H1 (cell line): ENCODE results near the gene IL18R1. TPM values are rescaled to one million over a fixed set of nuclear protein-coding genes. Genes with fewer than 3 reads are reported as not detected.

Source experiments
- CTCF ChIA-PET: fragments of 300-600 bp; sonication (Branson Sonifier 250); formaldehyde crosslinking; loops from one replicate; lab custom pipeline; 2021; ENCODE audit not compliant: partially characterized antibody; lab: Charles Lee
- POLR2A ChIA-PET: fragments of 300-600 bp; sonication (Branson Sonifier 250); formaldehyde crosslinking; loops from one replicate; lab custom pipeline; 2021; ENCODE audit warnings: inconsistent platforms; ENCODE audit not compliant: partially characterized antibody; lab: Charles Lee
- DNase-seq, 2 experiments: peaks; one replicate each; pipeline versions ENCODE4 v3.0.0 to v3.0.0-alpha.2; 2010 to 2022; ENCODE audit warnings: low spot score in 2 of 2, low read depth in 1 of 2, mixed read lengths in 1 of 2
- FAIRE-seq: peaks from 2 replicates; lab custom pipeline; 2011; peaks lifted over from hg19 to GRCh38; lab: Jason Lieb, UNC
- H2AFZ ChIP-seq: 2 replicates; pipeline ENCODE4 v1.8.1; 2012; ENCODE audit warnings: low read length, inconsistent platforms
- H2AK5ac ChIP-seq: 2 replicates; pipeline ENCODE4 v1.6.1; 2013; ENCODE audit warnings: low read depth, low read length
- H2BK120ac ChIP-seq: replicated peaks from 2 replicates; pipeline ENCODE3; 2013; ENCODE audit warnings: low read depth, low read length, inconsistent platforms
- H2BK12ac ChIP-seq: 2 replicates; pipeline ENCODE4 v1.6.1; 2013; ENCODE audit warnings: low read depth, low read length
- H2BK15ac ChIP-seq: 2 replicates; pipeline ENCODE4 v1.6.1; 2013; ENCODE audit warnings: low read length
- H2BK20ac ChIP-seq: 2 replicates; pipeline ENCODE4 v1.6.1; 2013; ENCODE audit warnings: low read length
- H2BK5ac ChIP-seq: 2 replicates; pipeline ENCODE4 v1.6.1; 2013; ENCODE audit warnings: low read depth, low read length
- H3K14ac ChIP-seq: 2 replicates; pipeline ENCODE4 v1.6.1; 2013; ENCODE audit warnings: inconsistent platforms; ENCODE audit not compliant: insufficient read length
- H3K18ac ChIP-seq: 2 replicates; pipeline ENCODE4 v1.6.1; 2013; ENCODE audit warnings: low read length; ENCODE audit errors: extremely low read depth
- H3K23ac ChIP-seq: 2 replicates; pipeline ENCODE4 v1.6.1; 2013; ENCODE audit warnings: inconsistent platforms; ENCODE audit not compliant: insufficient read length
- H3K23me2 ChIP-seq: 2 replicates; pipeline ENCODE4 v1.6.1; 2013; ENCODE audit warnings: low read depth, low read length
- H3K27ac ChIP-seq: 2 replicates; pipeline ENCODE4 v1.6.1; 2011; ENCODE audit warnings: low read depth, low read length, inconsistent platforms
- H3K27me3 ChIP-seq, 4 experiments: replicated peaks in 1 of 4; 1 replicate in 1 of 4; 2 replicates in 3 of 4; pipeline versions ENCODE4 v1.6.1 to v1.8.1; 2011 to 2013; ENCODE audit warnings: low read length in 3 of 4, mild to moderate bottlenecking in 3 of 4, inconsistent platforms in 2 of 4, mixed read lengths in 2 of 4, moderate library complexity in 1 of 4; ENCODE audit not compliant: control insufficient read depth in 3 of 4, insufficient read depth in 3 of 4; ENCODE audit errors: extremely low read depth in 1 of 4
- H3K36me3 ChIP-seq, 4 experiments: 2 replicates each; pipeline versions ENCODE4 v1.6.1 to v1.8.1; 2011 to 2013; ENCODE audit warnings: mild to moderate bottlenecking in 4 of 4, low read length in 3 of 4, moderate library complexity in 2 of 4, control low read depth in 1 of 4, inconsistent platforms in 1 of 4; ENCODE audit not compliant: insufficient read depth in 4 of 4, control insufficient read depth in 2 of 4
- H3K4ac ChIP-seq: replicated peaks from 2 replicates; pipeline ENCODE3; 2013; ENCODE audit warnings: low read length, low read depth, mixed read lengths, inconsistent platforms; ENCODE audit not compliant: insufficient read length
- H3K4me1 ChIP-seq, 4 experiments: replicated peaks in 1 of 4; 1 replicate in 1 of 4; 2 replicates in 3 of 4; pipeline versions ENCODE4 v1.6.1 to v1.8.1; 2011 to 2013; ENCODE audit warnings: low read length in 3 of 4, inconsistent platforms in 2 of 4, mixed read lengths in 1 of 4; ENCODE audit not compliant: insufficient read depth in 4 of 4, control insufficient read depth in 3 of 4
- H3K4me2 ChIP-seq, 2 experiments: 2 replicates each; pipeline versions ENCODE4 v1.6.1 to v1.8.1; 2011 to 2013; ENCODE audit warnings: low read depth in 2 of 2, low read length in 2 of 2, control low read depth in 1 of 2, inconsistent platforms in 1 of 2, mild to moderate bottlenecking in 1 of 2; ENCODE audit not compliant: insufficient read depth in 1 of 2
- H3K4me3 ChIP-seq, 4 experiments: fragments of 200-600, 300-600 bp in 1 of 4; sonication (generic), shearing (Covaris generic), sonication (Bioruptor Twin) in 1 of 4; 2 replicates each; pipeline versions ENCODE4 v1.5.1 to v1.8.1; 2011 to 2016; ENCODE audit warnings: low read length in 4 of 4, low read depth in 3 of 4, control low read depth in 2 of 4, inconsistent platforms in 2 of 4, mild to moderate bottlenecking in 2 of 4, mixed read lengths in 1 of 4, moderate library complexity in 1 of 4; ENCODE audit not compliant: insufficient read depth in 2 of 4; ENCODE audit errors: extremely low read depth in 1 of 4
- H3K56ac ChIP-seq: replicated peaks from 2 replicates; pipeline ENCODE3; 2013; ENCODE audit warnings: low read depth, mild to moderate bottlenecking, mixed read lengths, low read length, inconsistent platforms; ENCODE audit not compliant: insufficient read length
- H3K79me1 ChIP-seq: 2 replicates; pipeline ENCODE4 v1.6.1; 2013; ENCODE audit warnings: low read depth, low read length, control low read depth
- H3K79me2 ChIP-seq, 2 experiments: 2 replicates each; pipeline versions ENCODE4 v1.6.1 to v1.8.1; 2012 to 2013; ENCODE audit warnings: low read length in 2 of 2, mild to moderate bottlenecking in 2 of 2, inconsistent platforms in 1 of 2; ENCODE audit not compliant: insufficient read depth in 2 of 2, control insufficient read depth in 1 of 2
- H3K9ac ChIP-seq, 4 experiments: replicated peaks in 1 of 4; 1 replicate in 1 of 4; 2 replicates in 3 of 4; pipeline versions ENCODE4 v1.6.1 to v1.8.1; 2011 to 2013; ENCODE audit warnings: low read depth in 3 of 4, low read length in 3 of 4, control low read depth in 2 of 4, mild to moderate bottlenecking in 2 of 4, moderate library complexity in 2 of 4, inconsistent platforms in 1 of 4; ENCODE audit errors: extremely low read depth in 1 of 4
- H3K9me3 ChIP-seq, 2 experiments: 2 replicates each; pipeline versions ENCODE4 v1.6.1 to v1.8.1; 2012 to 2013; ENCODE audit warnings: mild to moderate bottlenecking in 2 of 2, moderate library complexity in 2 of 2, control low read depth in 1 of 2, inconsistent platforms in 1 of 2, low read depth in 1 of 2, low read length in 1 of 2, mixed read lengths in 1 of 2; ENCODE audit not compliant: insufficient read depth in 2 of 2
- H4K20me1 ChIP-seq, 2 experiments: replicated peaks in 1 of 2; 2 replicates each; pipeline versions ENCODE3 to v1.8.1; 2011 to 2013; ENCODE audit warnings: inconsistent platforms in 2 of 2, low read length in 2 of 2, mild to moderate bottlenecking in 1 of 2; ENCODE audit not compliant: insufficient read depth in 2 of 2, control insufficient read depth in 1 of 2
- H4K5ac ChIP-seq: 2 replicates; pipeline ENCODE4 v1.6.1; 2013; ENCODE audit warnings: low read length, low read depth, mixed read lengths, inconsistent platforms; ENCODE audit not compliant: insufficient read length
- H4K8ac ChIP-seq: 2 replicates; pipeline ENCODE4 v1.8.0; 2013; ENCODE audit warnings: mild to moderate bottlenecking, moderate library complexity, low read length, inconsistent platforms; ENCODE audit not compliant: insufficient read depth; ENCODE audit errors: extremely low read depth
- H4K91ac ChIP-seq: replicated peaks from 2 replicates; pipeline ENCODE3; 2013; ENCODE audit warnings: low read length, mixed read lengths, inconsistent platforms; ENCODE audit not compliant: insufficient read length
- BACH1 ChIP-seq: IDR thresholded peaks from 2 replicates; pipeline ENCODE4 v1.6.1; 2012; ENCODE audit warnings: low read length, improper control_type of control experiment
- E2F6 ChIP-seq: IDR thresholded peaks from 2 replicates; pipeline ENCODE4 v1.6.1; 2012; ENCODE audit warnings: inconsistent platforms
- GTF2F1 ChIP-seq: IDR thresholded peaks from 2 replicates; pipeline ENCODE4 v1.6.1; 2012; ENCODE audit warnings: low read depth, low read length, improper control_type of control experiment, borderline replicate concordance
- HDAC6 ChIP-seq: IDR thresholded peaks from one replicate; pipeline ENCODE4 v1.7.1; 2012; ENCODE audit warnings: low read depth, mild to moderate bottlenecking, inconsistent platforms, low read length, moderate library complexity
- JUN ChIP-seq: IDR thresholded peaks from 2 replicates; pipeline ENCODE4 v1.6.1; 2011; ENCODE audit warnings: low read depth, mild to moderate bottlenecking, improper control_type of control experiment, low read length
- PHF8 ChIP-seq: fragments of 200-600 bp; sonication (generic); conservative IDR thresholded peaks from 2 replicates; pipeline ENCODE4 v1.7.1; 2012; ENCODE audit warnings: low read depth, mild to moderate bottlenecking, inconsistent platforms, low read length, moderate library complexity
- SIN3A ChIP-seq, 2 experiments: IDR thresholded peaks in 1 of 2; conservative IDR thresholded peaks in 1 of 2; 2 replicates each; pipeline ENCODE4 v1.6.1; 2011 to 2012; ENCODE audit warnings: low read length in 2 of 2, improper control_type of control experiment in 1 of 2, low read depth in 1 of 2, mild to moderate bottlenecking in 1 of 2
- SIX5 ChIP-seq: IDR thresholded peaks from 2 replicates; pipeline ENCODE4 v1.6.1; 2011; ENCODE audit warnings: mild to moderate bottlenecking, low read depth, low read length
- YY1 ChIP-seq: IDR thresholded peaks from 2 replicates; pipeline ENCODE4 v1.6.1; 2011; ENCODE audit warnings: low read depth, mild to moderate bottlenecking, low read length
- WGBS, 2 experiments: shearing (Covaris generic) in 1 of 2; methylation state at CpG; one replicate each; pipeline versions ENCODE4 v1.1.6 to v1.1.7; 2013 to 2015; ENCODE audit warnings: low lambda C conversion rate in 2 of 2, mixed read lengths in 2 of 2, inconsistent platforms in 1 of 2, low coverage in 1 of 2, missing lambda C conversion rate in 1 of 2; ENCODE audit not compliant: insufficient replicate concordance in 2 of 2, insufficient coverage in 1 of 2, insufficient read length in 1 of 2; ENCODE audit errors: extremely low coverage in 1 of 2, missing lambda C conversion rate in 1 of 2; 5-methylcytosine and 5-hydroxymethylcytosine counted together
- polyA plus RNA-seq, 7 experiments: library from polyadenylated mRNA; depleted of rRNA in 3 of 7; stranded (reverse) in 5 of 7; unstranded in 2 of 7; fragments of >200 nt in 5 of 7; fragments of 200-250 nt in 2 of 7; gene quantifications; 1 replicate in 5 of 7; 2 replicates in 1 of 7; 4 replicates in 1 of 7; pipeline versions ENCODE4 v1.2.1 to v1.2.3, GENCODE V29; 2011 to 2013; ENCODE audit warnings: missing spikeins in 2 of 7, mixed read lengths in 2 of 7
- total RNA-seq: library from RNA; stranded (reverse); fragmentation: NEBNext Ultra II Directional; extraction: Animal tissue kit (Norgen Biotek cat#: 25700); gene quantifications from 2 replicates; pipeline ENCODE4 v1.2.1, GENCODE V29; 2021
- TF ChIP-seq, protein P1 (sequence below), 3 experiments: IDR thresholded peaks; 1 replicate in 2 of 3; 2 replicates in 1 of 3; pipeline versions ENCODE4 v1.5.1 to v1.6.1; 2011; ENCODE audit warnings: low read length in 3 of 3, mild to moderate bottlenecking in 3 of 3, inconsistent platforms in 2 of 3, low read depth in 1 of 3, moderate library complexity in 1 of 3; ENCODE audit not compliant: insufficient read depth in 1 of 3; ENCODE audit errors: control extremely low read depth in 1 of 3

Gene IL18R1
- total and polyA plus RNA-seq, 2 of the 8 experiments (the other 6 are each of a cell fraction or from before 2014, with no cell fraction given), result 0.54 TPM; not detected in 1

GRCh38 chr2:102337012-102337411, 18.6 kb upstream of the IL18R1 start:
- H4K5ac ChIP-seq, result no peak overlapping the region
- H3K4me2 ChIP-seq, result no peak overlapping the region
- H2BK20ac ChIP-seq, result no peak overlapping the region
- no peak overlapping the region for H3K4ac ChIP-seq
- no peaks in the 10 kb centered on the region for H4K20me1 ChIP-seq
- CTCF ChIA-PET, result interaction anchor here (0.6 to 2.0 kb wide), 2 partner anchors 35 to 73 kb away, joined by 4 to 5 read pairs; no protein-coding TSS in a partner anchor
- no peaks in the 10 kb centered on the region for H3K4me1 ChIP-seq
- H2BK5ac ChIP-seq, result no peak overlapping the region
- H3K9ac ChIP-seq, result no peak overlapping the region
- H2AFZ ChIP-seq, result no peak overlapping the region
- no peak for FAIRE-seq
- H2BK12ac ChIP-seq, result no peak overlapping the region
- no peak overlapping the region for H2AK5ac ChIP-seq
- 86% methylated on average over 1 of the region's 1 CpG; no CpG with 5 or more reads in 1 of the 2 experiments for WGBS, 2 experiments
- no peak overlapping the region for H2BK120ac ChIP-seq
- H4K8ac ChIP-seq, result no peak overlapping the region
- H3K36me3 ChIP-seq, result no peaks in the 10 kb centered on the region
- H3K23me2 ChIP-seq, result no peaks in the 10 kb centered on the region
- no peak overlapping the region for H3K18ac ChIP-seq
- H3K27me3 ChIP-seq, result peaks cover 0 to 1% (median 0%) of the 10 kb centered on the region in 4 experiments; a peak in 1 of 7 replicates
- no peak overlapping the region for H3K14ac ChIP-seq
- no peak overlapping the region for H2BK15ac ChIP-seq
- no peak for DNase-seq
- H3K27ac ChIP-seq, result no peak overlapping the region
- H3K79me1 ChIP-seq, result no peaks in the 10 kb centered on the region
- no peak overlapping the region for H3K23ac ChIP-seq
- POLR2A ChIA-PET, result interaction anchor here (1.0 kb wide), 1 partner anchor 14 kb away, joined by 3 read pairs; no protein-coding TSS in a partner anchor
- H3K56ac ChIP-seq, result no peak overlapping the region
- TF ChIP-seq PHF8, result no peak
- no peak for TF ChIP-seq GTF2F1
- TF ChIP-seq SIN3A (conservative IDR thresholded peaks at IDR 0.05 in 1 of 2, IDR thresholded peaks at IDR 0.05 in 1 of 2; ENCODE audit: low read depth in 1 of 2, low read length in 2 of 2), result no peak
- no peak for TF ChIP-seq HDAC6
- no peak for TF ChIP-seq JUN
- no peak for TF ChIP-seq SIX5
- TF ChIP-seq, protein P1, sequence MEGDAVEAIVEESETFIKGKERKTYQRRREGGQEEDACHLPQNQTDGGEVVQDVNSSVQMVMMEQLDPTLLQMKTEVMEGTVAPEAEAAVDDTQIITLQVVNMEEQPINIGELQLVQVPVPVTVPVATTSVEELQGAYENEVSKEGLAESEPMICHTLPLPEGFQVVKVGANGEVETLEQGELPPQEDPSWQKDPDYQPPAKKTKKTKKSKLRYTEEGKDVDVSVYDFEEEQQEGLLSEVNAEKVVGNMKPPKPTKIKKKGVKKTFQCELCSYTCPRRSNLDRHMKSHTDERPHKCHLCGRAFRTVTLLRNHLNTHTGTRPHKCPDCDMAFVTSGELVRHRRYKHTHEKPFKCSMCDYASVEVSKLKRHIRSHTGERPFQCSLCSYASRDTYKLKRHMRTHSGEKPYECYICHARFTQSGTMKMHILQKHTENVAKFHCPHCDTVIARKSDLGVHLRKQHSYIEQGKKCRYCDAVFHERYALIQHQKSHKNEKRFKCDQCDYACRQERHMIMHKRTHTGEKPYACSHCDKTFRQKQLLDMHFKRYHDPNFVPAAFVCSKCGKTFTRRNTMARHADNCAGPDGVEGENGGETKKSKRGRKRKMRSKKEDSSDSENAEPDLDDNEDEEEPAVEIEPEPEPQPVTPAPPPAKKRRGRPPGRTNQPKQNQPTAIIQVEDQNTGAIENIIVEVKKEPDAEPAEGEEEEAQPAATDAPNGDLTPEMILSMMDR (IDR thresholded peaks at IDR 0.05; ENCODE audit: control extremely low read depth in 1 of 3, insufficient read depth in 1 of 3, low read depth in 1 of 3, low read length in 3 of 3), result no peak
- TF ChIP-seq BACH1, result no peak
- no peak for TF ChIP-seq E2F6
- TF ChIP-seq YY1, result no peak
- H3K9me3 ChIP-seq, result no peaks in the 10 kb centered on the region
- H3K4me3 ChIP-seq, result no peak overlapping the region
- H3K79me2 ChIP-seq, result no peaks in the 10 kb centered on the region
- no peak overlapping the region for H4K91ac ChIP-seq
